ENCODE results near the gene HLF. TPM values are rescaled to one million over a fixed set of nuclear protein-coding genes. Genes with fewer than 3 reads are reported as not detected.

HLF gene
- total and polyA plus RNA-seq, 9 donors = 28.0 to 106 (median 40.8) TPM

DNA sequence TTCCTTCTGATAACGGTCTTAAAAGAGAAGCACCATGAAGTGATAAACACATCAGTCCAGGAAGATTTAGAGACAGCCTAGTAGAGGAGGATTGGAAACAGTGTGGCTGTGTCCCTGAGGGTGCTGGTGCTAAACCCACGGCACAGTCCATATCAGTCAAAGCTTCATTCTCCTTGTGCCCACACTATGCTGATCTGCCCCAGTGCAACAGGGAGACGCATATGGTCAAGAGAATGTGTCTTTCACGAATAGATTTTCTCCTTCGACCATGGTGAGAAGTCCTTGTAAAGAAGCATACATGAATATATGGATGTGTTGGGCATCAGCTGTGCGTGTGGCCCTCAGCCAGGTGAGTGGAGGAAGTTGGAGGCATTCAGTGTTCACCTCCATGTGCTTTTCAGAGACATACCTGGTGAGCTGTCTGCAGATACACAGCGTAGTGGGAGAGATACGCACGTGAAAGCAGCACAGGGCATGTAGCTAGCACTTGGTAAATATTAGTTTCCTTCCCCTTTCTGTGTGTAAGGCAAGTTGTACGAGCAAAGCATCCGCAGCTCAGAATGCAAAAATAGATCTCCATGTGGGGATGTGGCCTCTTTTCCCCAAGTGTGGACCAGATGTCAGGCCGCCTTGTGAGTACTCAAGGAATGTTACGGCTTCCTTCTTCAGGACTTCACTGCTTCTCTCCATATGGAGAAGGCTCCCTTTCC is 29.4 kb downstream of the HLF start:
- Histone ChIP-seq H3K27me3 (no peaks in the 10 kb centered on the region), H3K4me3 (no peak overlapping the region), H3K27ac (no peak overlapping the region), H3K36me3 (no peaks in the 10 kb centered on the region), H3K9me3 (no peaks in the 10 kb centered on the region), H3K4me1 (ENCODE audit: insufficient read depth) (peaks cover 3% of the 10 kb centered on the region)
- no peak for DNase-seq
- TF ChIP-seq, protein P1, sequence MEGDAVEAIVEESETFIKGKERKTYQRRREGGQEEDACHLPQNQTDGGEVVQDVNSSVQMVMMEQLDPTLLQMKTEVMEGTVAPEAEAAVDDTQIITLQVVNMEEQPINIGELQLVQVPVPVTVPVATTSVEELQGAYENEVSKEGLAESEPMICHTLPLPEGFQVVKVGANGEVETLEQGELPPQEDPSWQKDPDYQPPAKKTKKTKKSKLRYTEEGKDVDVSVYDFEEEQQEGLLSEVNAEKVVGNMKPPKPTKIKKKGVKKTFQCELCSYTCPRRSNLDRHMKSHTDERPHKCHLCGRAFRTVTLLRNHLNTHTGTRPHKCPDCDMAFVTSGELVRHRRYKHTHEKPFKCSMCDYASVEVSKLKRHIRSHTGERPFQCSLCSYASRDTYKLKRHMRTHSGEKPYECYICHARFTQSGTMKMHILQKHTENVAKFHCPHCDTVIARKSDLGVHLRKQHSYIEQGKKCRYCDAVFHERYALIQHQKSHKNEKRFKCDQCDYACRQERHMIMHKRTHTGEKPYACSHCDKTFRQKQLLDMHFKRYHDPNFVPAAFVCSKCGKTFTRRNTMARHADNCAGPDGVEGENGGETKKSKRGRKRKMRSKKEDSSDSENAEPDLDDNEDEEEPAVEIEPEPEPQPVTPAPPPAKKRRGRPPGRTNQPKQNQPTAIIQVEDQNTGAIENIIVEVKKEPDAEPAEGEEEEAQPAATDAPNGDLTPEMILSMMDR (IDR thresholded peaks at IDR 0.05) = no peak
- TF ChIP-seq POLR2A (IDR thresholded peaks at IDR 0.05) (no peak), EP300 (IDR thresholded peaks at IDR 0.05) (no peak)
- WGBS, 3 donors = 88 to 89% (median 88%) methylated on average over 13 of the region's 13 CpGs
- intact Hi-C loops (cut with DNase I) = no loop called here

DNA sequence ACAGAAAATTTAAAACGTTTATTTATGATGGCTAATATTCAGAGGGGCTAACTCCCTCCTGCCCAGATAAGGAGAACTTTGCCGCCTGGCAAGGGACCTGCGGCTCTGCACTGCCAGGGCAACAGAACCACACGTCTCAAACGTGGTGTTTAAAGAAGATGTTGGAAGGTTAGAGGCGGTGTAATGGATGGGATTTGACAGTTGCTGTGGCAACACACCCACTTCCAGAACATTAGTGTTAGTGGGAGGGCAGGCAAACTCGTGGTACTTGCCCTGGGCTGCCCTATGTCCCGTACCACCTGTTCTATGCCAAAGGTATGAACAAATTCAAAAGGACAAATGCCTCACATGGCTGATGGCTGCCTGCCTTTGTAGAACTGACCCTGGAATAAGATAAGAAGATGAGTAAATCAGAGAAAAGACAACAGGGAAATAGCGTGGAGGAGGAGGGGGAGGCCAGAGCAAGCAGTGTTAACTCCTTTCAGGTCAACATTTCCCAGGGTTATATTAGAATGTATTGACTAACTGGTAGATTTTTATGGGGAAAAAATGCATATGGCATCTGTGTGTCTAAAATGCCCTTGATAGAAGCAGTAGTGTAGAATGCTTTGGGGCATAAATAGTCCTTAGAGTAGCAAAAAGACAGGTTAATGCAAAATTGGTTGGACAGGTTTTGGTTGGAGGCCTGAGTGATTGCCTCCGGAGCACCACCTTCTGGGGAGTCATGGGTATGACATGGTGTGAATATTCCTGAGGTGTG is 30.8 kb downstream of the HLF start:
- Histone ChIP-seq H3K9me3 (no peaks in the 10 kb centered on the region), H3K27ac (no peak overlapping the region), H3K4me3 (no peak overlapping the region), H3K36me3 (no peaks in the 10 kb centered on the region), H3K4me1 (ENCODE audit: insufficient read depth) (peaks cover 2% of the 10 kb centered on the region), H3K27me3 (no peaks in the 10 kb centered on the region)
- no peak for TF ChIP-seq EP300 (IDR thresholded peaks at IDR 0.05)
- TF ChIP-seq, protein P1 (IDR thresholded peaks at IDR 0.05) = peak; percentile 68 to 82 (median 72)
- intact Hi-C loops (cut with DNase I) = no loop called here
- WGBS, 3 donors = 44 to 46% (median 46%) methylated on average over 10 of the region's 10 CpGs
- peak in 4 of 5 donors; percentile 53 to 73 (median 65) for DNase-seq

DNA sequence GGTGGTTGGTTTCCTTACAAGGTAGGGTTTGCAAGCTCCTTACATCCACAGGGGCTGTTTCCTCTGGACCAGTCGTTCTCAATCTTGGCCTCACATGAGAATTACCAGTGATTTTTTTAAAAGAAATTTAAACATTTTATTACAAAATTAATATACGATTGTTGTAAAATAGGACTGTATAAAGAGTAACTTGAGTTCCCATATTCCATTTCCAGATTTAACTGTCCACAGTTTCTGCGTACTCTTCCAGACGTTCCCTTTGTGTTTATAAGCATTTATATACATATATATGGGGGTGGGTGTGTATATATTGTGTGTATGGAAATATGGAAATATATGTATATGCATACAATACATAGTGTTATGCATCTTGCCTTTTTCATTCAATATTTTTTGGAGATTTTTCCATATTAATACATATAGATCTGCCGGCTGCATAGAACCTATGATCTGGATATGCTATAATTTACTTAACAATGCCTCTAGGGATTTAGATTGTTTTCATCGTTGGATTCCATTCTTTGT is 31.5 kb downstream of the HLF start:
- intact Hi-C loops (cut with DNase I) = no loop called here
- Histone ChIP-seq H3K9me3 (no peaks in the 10 kb centered on the region), H3K27me3 (no peaks in the 10 kb centered on the region), H3K4me3 (no peak overlapping the region), H3K4me1 (ENCODE audit: insufficient read depth) (peaks cover 1% of the 10 kb centered on the region), H3K27ac (no peak overlapping the region), H3K36me3 (no peaks in the 10 kb centered on the region)
- WGBS, 3 donors = 40 to 53% (median 42%) methylated on average over 6 of the region's 6 CpGs
- no peak for DNase-seq
- TF ChIP-seq POLR2A (IDR thresholded peaks at IDR 0.05) = no peak
- TF ChIP-seq EP300 (IDR thresholded peaks at IDR 0.05) = no peak
- TF ChIP-seq, protein P1 (IDR thresholded peaks at IDR 0.05) = no peak

DNA sequence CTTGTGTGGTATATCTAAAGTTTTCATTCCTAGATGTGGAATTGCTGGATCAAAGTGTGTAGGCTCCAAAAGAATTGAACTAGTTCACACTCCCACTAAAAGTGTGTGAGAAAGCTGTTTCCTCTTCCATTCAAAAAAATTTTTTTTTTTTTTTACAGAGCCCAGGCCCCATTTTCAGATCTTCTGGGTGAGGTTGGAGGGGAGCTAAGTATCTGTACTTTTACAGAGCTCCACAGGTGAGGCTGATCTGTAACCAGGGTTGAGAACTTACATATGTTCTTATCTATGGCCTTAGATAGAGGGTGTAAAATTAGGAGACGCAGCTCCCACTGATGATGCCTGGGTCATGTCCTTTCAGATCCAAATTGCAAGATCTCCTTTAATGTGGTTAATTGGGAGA is 31.9 kb downstream of the HLF start:
- DNase-seq = no peak
- TF ChIP-seq EP300 (IDR thresholded peaks at IDR 0.05) = no peak
- TF ChIP-seq, protein P1 (IDR thresholded peaks at IDR 0.05) = no peak
- H3K9me3 ChIP-seq = no peaks in the 10 kb centered on the region
- H3K4me3 ChIP-seq = no peak overlapping the region
- H3K27me3 ChIP-seq = no peaks in the 10 kb centered on the region
- 85 to 100% (median 89%) methylated on average over 1 of the region's 1 CpG for WGBS, 3 donors
- intact Hi-C loops (cut with DNase I) = no loop called here
- no peaks in the 10 kb centered on the region for H3K36me3 ChIP-seq
- H3K27ac ChIP-seq = no peak overlapping the region
- peaks cover 1% of the 10 kb centered on the region for H3K4me1 ChIP-seq (ENCODE audit: insufficient read depth)

All from ovary (tissue), 9 donors.